22Rv1 (cell line): ENCODE data around the gene NFATC2.

ENCODE experiments used
- ZFX ChIP-seq: fragments of 450-650 bp; IDR thresholded peaks from 2 replicates; pipeline ENCODE4 v1.6.1; 2017; ENCODE audit warnings: antibody characterized with exemption, borderline replicate concordance
- TF ChIP-seq, protein P1 (sequence below): fragments of 450-650 bp; IDR thresholded peaks from 2 replicates; pipeline ENCODE4 v1.5.1; 2017; ENCODE audit warnings: mild to moderate bottlenecking

DNA sequence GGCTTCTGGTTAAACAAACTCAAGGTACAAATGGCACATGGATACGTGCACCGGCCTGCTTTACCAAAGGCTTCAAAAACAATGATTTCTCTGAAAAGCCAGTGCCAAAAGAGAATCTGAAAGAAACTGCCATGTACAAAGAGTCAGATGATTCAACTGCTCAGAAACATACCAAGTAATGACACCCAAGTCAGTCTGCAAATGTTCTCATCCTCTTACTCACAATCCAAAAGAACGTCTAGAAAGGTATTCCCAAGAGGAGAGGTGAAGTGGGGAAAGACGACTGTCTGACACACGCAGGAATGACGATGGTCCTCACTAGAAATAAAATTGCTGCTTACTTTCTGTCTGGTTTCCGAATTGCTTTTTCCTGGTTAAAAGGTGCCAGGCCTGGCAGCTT lies 52.9 kb downstream of the NFATC2 start:
- TF ChIP-seq, protein P1, sequence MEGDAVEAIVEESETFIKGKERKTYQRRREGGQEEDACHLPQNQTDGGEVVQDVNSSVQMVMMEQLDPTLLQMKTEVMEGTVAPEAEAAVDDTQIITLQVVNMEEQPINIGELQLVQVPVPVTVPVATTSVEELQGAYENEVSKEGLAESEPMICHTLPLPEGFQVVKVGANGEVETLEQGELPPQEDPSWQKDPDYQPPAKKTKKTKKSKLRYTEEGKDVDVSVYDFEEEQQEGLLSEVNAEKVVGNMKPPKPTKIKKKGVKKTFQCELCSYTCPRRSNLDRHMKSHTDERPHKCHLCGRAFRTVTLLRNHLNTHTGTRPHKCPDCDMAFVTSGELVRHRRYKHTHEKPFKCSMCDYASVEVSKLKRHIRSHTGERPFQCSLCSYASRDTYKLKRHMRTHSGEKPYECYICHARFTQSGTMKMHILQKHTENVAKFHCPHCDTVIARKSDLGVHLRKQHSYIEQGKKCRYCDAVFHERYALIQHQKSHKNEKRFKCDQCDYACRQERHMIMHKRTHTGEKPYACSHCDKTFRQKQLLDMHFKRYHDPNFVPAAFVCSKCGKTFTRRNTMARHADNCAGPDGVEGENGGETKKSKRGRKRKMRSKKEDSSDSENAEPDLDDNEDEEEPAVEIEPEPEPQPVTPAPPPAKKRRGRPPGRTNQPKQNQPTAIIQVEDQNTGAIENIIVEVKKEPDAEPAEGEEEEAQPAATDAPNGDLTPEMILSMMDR: no peak
- TF ChIP-seq ZFX: no peak
